ENCODE measurements around the gene AMER2. TPM values are rescaled to one million over a fixed set of nuclear protein-coding genes. Genes with fewer than 3 reads are reported as not detected.

AMER2 gene
- polyA plus RNA-seq, 1 of the 3 experiments (the other 2 are of a cell fraction) = not detected

DNA sequence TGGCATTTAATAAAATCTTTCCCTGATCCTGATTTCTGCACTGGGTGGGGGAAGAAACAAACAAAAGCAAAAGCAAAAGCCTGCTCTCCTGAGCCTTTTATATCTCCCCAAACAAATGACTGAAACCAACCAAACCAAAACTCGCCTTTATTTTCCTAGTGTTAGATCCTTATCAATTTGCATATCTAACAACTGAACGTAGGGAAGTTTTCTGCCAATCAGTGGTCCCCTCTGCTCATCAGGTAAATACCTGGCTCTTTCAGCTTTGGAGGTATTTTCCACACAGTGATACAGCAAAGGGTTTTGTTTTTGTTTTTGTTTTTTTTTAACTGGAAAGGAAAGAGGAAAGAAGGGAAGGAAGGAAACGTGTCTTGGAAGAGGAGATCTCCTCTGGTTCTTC lies 3.3 kb downstream of the AMER2 start:
- Histone ChIP-seq H3K27ac (ENCODE audit: low read depth in 2 of 2, low read length in 1 of 2) (no peak overlapping the region), H3K4me1 (ENCODE audit: control insufficient read depth in 1 of 2, insufficient read depth in 2 of 2, low read depth in 1 of 2, low read length in 1 of 2) (peaks cover 0 to 7% of the 10 kb centered on the region in 2 experiments; a peak in 1 of 4 replicates), H3K79me2 (ENCODE audit: insufficient read depth) (no peaks in the 10 kb centered on the region), H3F3A (replicated peaks; ENCODE audit: insufficient read depth) (no peaks in the 10 kb centered on the region), H2AFZ (ENCODE audit: low read depth) (no peak overlapping the region), H3K9me2 (no peaks in the 10 kb centered on the region), H3K27me3 (ENCODE audit: insufficient read depth) (peaks cover 53% of the 10 kb centered on the region), H3K36me3 (replicated peaks in 1 of 2; ENCODE audit: control insufficient read depth in 1 of 2, insufficient read depth in 2 of 2, low read length in 1 of 2) (no peaks in the 10 kb centered on the region), H3K9ac (no peak overlapping the region), H3K4me3 (ENCODE audit: low read depth in 2 of 2, low read length in 1 of 2) (no peak overlapping the region), H4K20me1 (ENCODE audit: insufficient read depth) (no peaks in the 10 kb centered on the region), H3K4me2 (no peak overlapping the region), H3K9me3 (no peaks in the 10 kb centered on the region)
- TF ChIP-seq EZH2phosphoT487 (IDR thresholded peaks at IDR 0.05; ENCODE audit: borderline replicate concordance, low read depth) = no peak
- no peak for TF ChIP-seq RCOR1 (IDR thresholded peaks at IDR 0.05; ENCODE audit: low read length)
- TF ChIP-seq, protein P1, sequence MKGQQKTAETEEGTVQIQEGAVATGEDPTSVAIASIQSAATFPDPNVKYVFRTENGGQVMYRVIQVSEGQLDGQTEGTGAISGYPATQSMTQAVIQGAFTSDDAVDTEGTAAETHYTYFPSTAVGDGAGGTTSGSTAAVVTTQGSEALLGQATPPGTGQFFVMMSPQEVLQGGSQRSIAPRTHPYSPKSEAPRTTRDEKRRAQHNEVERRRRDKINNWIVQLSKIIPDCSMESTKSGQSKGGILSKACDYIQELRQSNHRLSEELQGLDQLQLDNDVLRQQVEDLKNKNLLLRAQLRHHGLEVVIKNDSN (IDR thresholded peaks at IDR 0.05; ENCODE audit: borderline replicate concordance, low read depth) = no peak
- TF ChIP-seq, protein P2, sequence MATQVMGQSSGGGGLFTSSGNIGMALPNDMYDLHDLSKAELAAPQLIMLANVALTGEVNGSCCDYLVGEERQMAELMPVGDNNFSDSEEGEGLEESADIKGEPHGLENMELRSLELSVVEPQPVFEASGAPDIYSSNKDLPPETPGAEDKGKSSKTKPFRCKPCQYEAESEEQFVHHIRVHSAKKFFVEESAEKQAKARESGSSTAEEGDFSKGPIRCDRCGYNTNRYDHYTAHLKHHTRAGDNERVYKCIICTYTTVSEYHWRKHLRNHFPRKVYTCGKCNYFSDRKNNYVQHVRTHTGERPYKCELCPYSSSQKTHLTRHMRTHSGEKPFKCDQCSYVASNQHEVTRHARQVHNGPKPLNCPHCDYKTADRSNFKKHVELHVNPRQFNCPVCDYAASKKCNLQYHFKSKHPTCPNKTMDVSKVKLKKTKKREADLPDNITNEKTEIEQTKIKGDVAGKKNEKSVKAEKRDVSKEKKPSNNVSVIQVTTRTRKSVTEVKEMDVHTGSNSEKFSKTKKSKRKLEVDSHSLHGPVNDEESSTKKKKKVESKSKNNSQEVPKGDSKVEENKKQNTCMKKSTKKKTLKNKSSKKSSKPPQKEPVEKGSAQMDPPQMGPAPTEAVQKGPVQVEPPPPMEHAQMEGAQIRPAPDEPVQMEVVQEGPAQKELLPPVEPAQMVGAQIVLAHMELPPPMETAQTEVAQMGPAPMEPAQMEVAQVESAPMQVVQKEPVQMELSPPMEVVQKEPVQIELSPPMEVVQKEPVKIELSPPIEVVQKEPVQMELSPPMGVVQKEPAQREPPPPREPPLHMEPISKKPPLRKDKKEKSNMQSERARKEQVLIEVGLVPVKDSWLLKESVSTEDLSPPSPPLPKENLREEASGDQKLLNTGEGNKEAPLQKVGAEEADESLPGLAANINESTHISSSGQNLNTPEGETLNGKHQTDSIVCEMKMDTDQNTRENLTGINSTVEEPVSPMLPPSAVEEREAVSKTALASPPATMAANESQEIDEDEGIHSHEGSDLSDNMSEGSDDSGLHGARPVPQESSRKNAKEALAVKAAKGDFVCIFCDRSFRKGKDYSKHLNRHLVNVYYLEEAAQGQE (IDR thresholded peaks at IDR 0.05; ENCODE audit: low read depth, low read length) = no peak
- TF ChIP-seq USF2 (IDR thresholded peaks at IDR 0.05; ENCODE audit: borderline replicate concordance, low read depth, low read length) = no peak
- no peak for TF ChIP-seq TAF1 (IDR thresholded peaks at IDR 0.05; ENCODE audit: borderline replicate concordance, low read depth, low read length)
- TF ChIP-seq ELF1 (IDR thresholded peaks at IDR 0.05) = no peak
- no peak for TF ChIP-seq IRF3 (IDR thresholded peaks at IDR 0.05; ENCODE audit: low read depth, low read length)
- TF ChIP-seq TCF12 (IDR thresholded peaks at IDR 0.05) = no peak
- no peak for TF ChIP-seq PBX3 (IDR thresholded peaks at IDR 0.05)
- ChIA-PET CTCF (no interaction called here), POLR2A (no interaction called here)
- DNase-seq = no peak
- WGBS (ENCODE audit: low lambda C conversion rate) = 14% methylated on average over 3 of the region's 3 CpGs
